ENCODE measurements around the gene NUDCD3. TPM values are rescaled to one million over a fixed set of nuclear protein-coding genes. Genes with fewer than 3 reads are reported as not detected.

NUDCD3 gene
- total RNA-seq, 1 experiment from 2014 or later, result 94.6 TPM

DNA sequence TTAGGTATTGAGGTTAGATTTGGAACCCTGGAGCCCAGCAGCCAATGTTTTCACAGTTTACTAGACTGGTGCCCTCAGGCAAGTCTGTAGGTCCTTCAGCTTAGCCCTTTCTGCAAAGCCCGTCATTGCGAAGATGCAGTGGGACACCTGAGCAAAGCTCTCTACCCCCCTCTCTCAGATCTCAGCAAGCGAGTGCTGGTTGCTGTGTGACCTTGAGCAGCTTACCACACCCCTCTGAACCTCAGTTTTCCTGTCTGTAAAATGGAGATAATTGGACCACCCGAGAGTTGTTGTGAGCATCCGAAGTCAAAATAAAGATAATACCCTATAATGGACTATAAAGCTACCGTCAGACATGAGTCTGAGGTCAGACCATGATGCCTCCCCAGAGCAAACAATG, 47.0 kb upstream of the NUDCD3 start:
- H3K27ac ChIP-seq (ENCODE audit: low read depth, low read length), result no peak overlapping the region
- CTCF ChIA-PET, result no interaction called here
- no peaks in the 10 kb centered on the region for H3K27me3 ChIP-seq (ENCODE audit: insufficient read depth, low read length)
- DNase-seq (ENCODE audit: low read depth, low spot score) (no peak), ATAC-seq (no peak)
- no peaks in the 10 kb centered on the region for H3K4me1 ChIP-seq (ENCODE audit: control insufficient read depth in 1 of 2, insufficient read depth in 2 of 2, low read length in 2 of 2)
- no peak overlapping the region for H3K4me2 ChIP-seq (ENCODE audit: low read length)
- intact Hi-C loops (cut with micrococcal nuclease), result no loop called here
- H3K9me3 ChIP-seq (ENCODE audit: control insufficient read depth in 1 of 2, insufficient read depth in 1 of 2, low read depth in 1 of 2, low read length in 2 of 2), result no peaks in the 10 kb centered on the region
- POLR2A ChIA-PET, result no interaction called here
- no peak for TF ChIP-seq RAD21 (IDR thresholded peaks at IDR 0.05; ENCODE audit: low read depth)
- TF ChIP-seq POLR2A (IDR thresholded peaks at IDR 0.05; ENCODE audit: borderline replicate concordance, extremely low read depth, insufficient read depth, insufficient read length), result no peak
- no peak for TF ChIP-seq ZFX (IDR thresholded peaks at IDR 0.05)
- TF ChIP-seq FOSL1 (IDR thresholded peaks at IDR 0.05; ENCODE audit: low read depth), result no peak
- TF ChIP-seq EGR1 (IDR thresholded peaks at IDR 0.05; ENCODE audit: low read depth), result no peak
- no peak for TF ChIP-seq SP1 (IDR thresholded peaks at IDR 0.05; ENCODE audit: low read depth)
- TF ChIP-seq YY1 (IDR thresholded peaks at IDR 0.05; ENCODE audit: extremely low read depth, insufficient replicate concordance, low read depth, low read length), result no peak
- TF ChIP-seq CBX3 (IDR thresholded peaks at IDR 0.05; ENCODE audit: low read depth), result no peak
- TF ChIP-seq REST (IDR thresholded peaks at IDR 0.05; ENCODE audit: low read depth), result no peak
- no peak for TF ChIP-seq CTCF (IDR thresholded peaks at IDR 0.05 in 2 of 3, conservative IDR thresholded peaks at IDR 0.05 in 1 of 3; ENCODE audit: borderline replicate concordance in 1 of 3, insufficient read depth in 1 of 3, low read depth in 2 of 3, low read length in 2 of 3)
- TF ChIP-seq SRF (IDR thresholded peaks at IDR 0.05; ENCODE audit: low read depth), result no peak
- TF ChIP-seq ATF3 (IDR thresholded peaks at IDR 0.05), result no peak
- no peak for TF ChIP-seq ELF1 (IDR thresholded peaks at IDR 0.05; ENCODE audit: borderline replicate concordance, low read depth)
- TF ChIP-seq POLR2AphosphoS5 (IDR thresholded peaks at IDR 0.05; ENCODE audit: low read depth, low read length), result no peak
- no peak for TF ChIP-seq CEBPB (IDR thresholded peaks at IDR 0.05; ENCODE audit: low read depth)
- TF ChIP-seq SIN3A (IDR thresholded peaks at IDR 0.05; ENCODE audit: low read depth), result no peak
- TF ChIP-seq, protein P1, sequence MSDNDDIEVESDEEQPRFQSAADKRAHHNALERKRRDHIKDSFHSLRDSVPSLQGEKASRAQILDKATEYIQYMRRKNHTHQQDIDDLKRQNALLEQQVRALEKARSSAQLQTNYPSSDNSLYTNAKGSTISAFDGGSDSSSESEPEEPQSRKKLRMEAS (IDR thresholded peaks at IDR 0.05), result no peak
- TF ChIP-seq ZBTB33 (IDR thresholded peaks at IDR 0.05; ENCODE audit: extremely low read depth, insufficient replicate concordance, low read length), result no peak
- TF ChIP-seq TCF7L2 (IDR thresholded peaks at IDR 0.05; ENCODE audit: borderline replicate concordance, extremely low read depth, insufficient read depth, insufficient read length), result no peak
- no peaks in the 10 kb centered on the region for H3K36me3 ChIP-seq (ENCODE audit: control insufficient read depth in 1 of 2, insufficient read depth in 2 of 2, low read length in 2 of 2)
- no peak overlapping the region for H3K9ac ChIP-seq (ENCODE audit: low read length)
- no peak overlapping the region for H3K4me3 ChIP-seq (replicated peaks in 1 of 2; ENCODE audit: low read depth in 1 of 2, low read length in 2 of 2)
- RAD21 ChIA-PET (ENCODE audit: low non-redundant PET in 1 of 2, low total read pairs in 2 of 2, uncharacterized antibody in 2 of 2, unreplicated experiment in 2 of 2), result no interaction called here
- no peaks in the 10 kb centered on the region for H3K79me2 ChIP-seq (ENCODE audit: insufficient read depth, low read length)
- no peaks in the 10 kb centered on the region for H3K9me2 ChIP-seq (ENCODE audit: insufficient read depth)
- H4K20me1 ChIP-seq (ENCODE audit: insufficient read depth), result no peaks in the 10 kb centered on the region
- no TSS peak for BruUV-seq (replicated peaks)
- H2AFZ ChIP-seq (ENCODE audit: low read depth, low read length, poor library complexity, severe bottlenecking), result no peak overlapping the region
